ENCODE results near the gene SEMA5A. TPM values are rescaled to one million over a fixed set of nuclear protein-coding genes. Genes with fewer than 3 reads are reported as not detected.

The SEMA5A gene
- polyA plus RNA-seq, 1 donor from 2014 or later = 3.2 TPM

GRCh38 chr5:9124071-9124470 lies 421.8 kb downstream of the SEMA5A start:
- no peaks in the 10 kb centered on the region for H3F3A ChIP-seq (ENCODE audit: insufficient read depth, low read length, poor library complexity, severe bottlenecking)
- no peak overlapping the region for H3K4me2 ChIP-seq (ENCODE audit: low read length)
- TF ChIP-seq POLR2AphosphoS5 (IDR thresholded peaks at IDR 0.05) = no peak
- H3K27ac ChIP-seq (ENCODE audit: low read length) = no peak overlapping the region
- no peaks in the 10 kb centered on the region for H3K9me2 ChIP-seq (ENCODE audit: insufficient read depth, low read length)
- no peak overlapping the region for H2AFZ ChIP-seq (ENCODE audit: low read depth, low read length)
- no peaks in the 10 kb centered on the region for H3K36me3 ChIP-seq (ENCODE audit: insufficient read depth, low read length)
- no peaks in the 10 kb centered on the region for H3K79me2 ChIP-seq (replicated peaks; ENCODE audit: insufficient read depth, low read length)
- no peaks in the 10 kb centered on the region for H3K9me3 ChIP-seq (ENCODE audit: low read length)
- no peak overlapping the region for H3K9ac ChIP-seq (ENCODE audit: low read length)
- no peak overlapping the region for H3K4me3 ChIP-seq (ENCODE audit: low read length)
- H4K20me1 ChIP-seq (ENCODE audit: insufficient read depth) = no peaks in the 10 kb centered on the region
- H3K27me3 ChIP-seq (ENCODE audit: insufficient read depth, low read depth, low read length) = no peaks in the 10 kb centered on the region

DNA sequence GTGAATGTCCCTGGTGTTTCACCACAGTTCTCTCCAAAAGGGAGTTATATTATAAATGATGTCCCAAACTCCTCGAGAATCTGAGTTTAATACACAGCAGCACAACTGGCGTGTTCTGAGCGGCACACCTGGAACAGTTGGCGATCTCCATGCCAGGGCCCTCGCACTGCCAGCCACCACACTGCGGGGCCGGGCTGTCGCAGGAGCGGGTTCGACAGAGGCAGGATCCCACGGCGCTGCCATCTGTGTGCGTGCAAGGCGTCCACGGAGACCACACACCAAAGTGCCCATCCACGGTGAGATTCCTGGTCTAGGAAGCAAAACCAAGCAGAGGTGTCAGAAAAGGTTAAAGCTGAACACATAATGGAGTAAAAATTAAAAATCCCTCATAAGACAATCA lies 423.3 kb downstream of the SEMA5A start:
- no peaks in the 10 kb centered on the region for H3K9me2 ChIP-seq (ENCODE audit: insufficient read depth, low read length)
- no peak overlapping the region for H3K27ac ChIP-seq (ENCODE audit: low read length)
- H3K27me3 ChIP-seq (ENCODE audit: insufficient read depth, low read depth, low read length) = no peaks in the 10 kb centered on the region
- TF ChIP-seq MXI1 (conservative IDR thresholded peaks at IDR 0.05; ENCODE audit: poor library complexity, severe bottlenecking) (no peak), POLR2AphosphoS5 (IDR thresholded peaks at IDR 0.05) (no peak), RAD21 (conservative IDR thresholded peaks at IDR 0.05) (no peak), TAF1 (IDR thresholded peaks at IDR 0.05; ENCODE audit: low read depth) (no peak), EZH2 (IDR thresholded peaks at IDR 0.05; ENCODE audit: borderline replicate concordance, insufficient read depth, low read length, poor library complexity, severe bottlenecking) (no peak), CTCF (IDR thresholded peaks at IDR 0.05; ENCODE audit: poor library complexity, severe bottlenecking) (no peak), SMC3 (conservative IDR thresholded peaks at IDR 0.05; ENCODE audit: poor library complexity) (no peak), EP300 (conservative IDR thresholded peaks at IDR 0.05; ENCODE audit: poor library complexity, severe bottlenecking) (no peak)
- TF ChIP-seq, protein P1, sequence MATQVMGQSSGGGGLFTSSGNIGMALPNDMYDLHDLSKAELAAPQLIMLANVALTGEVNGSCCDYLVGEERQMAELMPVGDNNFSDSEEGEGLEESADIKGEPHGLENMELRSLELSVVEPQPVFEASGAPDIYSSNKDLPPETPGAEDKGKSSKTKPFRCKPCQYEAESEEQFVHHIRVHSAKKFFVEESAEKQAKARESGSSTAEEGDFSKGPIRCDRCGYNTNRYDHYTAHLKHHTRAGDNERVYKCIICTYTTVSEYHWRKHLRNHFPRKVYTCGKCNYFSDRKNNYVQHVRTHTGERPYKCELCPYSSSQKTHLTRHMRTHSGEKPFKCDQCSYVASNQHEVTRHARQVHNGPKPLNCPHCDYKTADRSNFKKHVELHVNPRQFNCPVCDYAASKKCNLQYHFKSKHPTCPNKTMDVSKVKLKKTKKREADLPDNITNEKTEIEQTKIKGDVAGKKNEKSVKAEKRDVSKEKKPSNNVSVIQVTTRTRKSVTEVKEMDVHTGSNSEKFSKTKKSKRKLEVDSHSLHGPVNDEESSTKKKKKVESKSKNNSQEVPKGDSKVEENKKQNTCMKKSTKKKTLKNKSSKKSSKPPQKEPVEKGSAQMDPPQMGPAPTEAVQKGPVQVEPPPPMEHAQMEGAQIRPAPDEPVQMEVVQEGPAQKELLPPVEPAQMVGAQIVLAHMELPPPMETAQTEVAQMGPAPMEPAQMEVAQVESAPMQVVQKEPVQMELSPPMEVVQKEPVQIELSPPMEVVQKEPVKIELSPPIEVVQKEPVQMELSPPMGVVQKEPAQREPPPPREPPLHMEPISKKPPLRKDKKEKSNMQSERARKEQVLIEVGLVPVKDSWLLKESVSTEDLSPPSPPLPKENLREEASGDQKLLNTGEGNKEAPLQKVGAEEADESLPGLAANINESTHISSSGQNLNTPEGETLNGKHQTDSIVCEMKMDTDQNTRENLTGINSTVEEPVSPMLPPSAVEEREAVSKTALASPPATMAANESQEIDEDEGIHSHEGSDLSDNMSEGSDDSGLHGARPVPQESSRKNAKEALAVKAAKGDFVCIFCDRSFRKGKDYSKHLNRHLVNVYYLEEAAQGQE (IDR thresholded peaks at IDR 0.05; ENCODE audit: borderline replicate concordance) = no peak
- no peak overlapping the region for H3K4me3 ChIP-seq (ENCODE audit: low read length)
- H4K20me1 ChIP-seq (ENCODE audit: insufficient read depth) = no peaks in the 10 kb centered on the region
- no peaks in the 10 kb centered on the region for H3K9me3 ChIP-seq (ENCODE audit: low read length)
- no peaks in the 10 kb centered on the region for H3F3A ChIP-seq (ENCODE audit: insufficient read depth, low read length, poor library complexity, severe bottlenecking)
- no peak overlapping the region for H2AFZ ChIP-seq (ENCODE audit: low read depth, low read length)
- H3K9ac ChIP-seq (ENCODE audit: low read length) = no peak overlapping the region
- no peak overlapping the region for H3K4me2 ChIP-seq (ENCODE audit: low read length)
- H3K36me3 ChIP-seq (ENCODE audit: insufficient read depth, low read length) = no peaks in the 10 kb centered on the region
- no peaks in the 10 kb centered on the region for H3K79me2 ChIP-seq (replicated peaks; ENCODE audit: insufficient read depth, low read length)

DNA sequence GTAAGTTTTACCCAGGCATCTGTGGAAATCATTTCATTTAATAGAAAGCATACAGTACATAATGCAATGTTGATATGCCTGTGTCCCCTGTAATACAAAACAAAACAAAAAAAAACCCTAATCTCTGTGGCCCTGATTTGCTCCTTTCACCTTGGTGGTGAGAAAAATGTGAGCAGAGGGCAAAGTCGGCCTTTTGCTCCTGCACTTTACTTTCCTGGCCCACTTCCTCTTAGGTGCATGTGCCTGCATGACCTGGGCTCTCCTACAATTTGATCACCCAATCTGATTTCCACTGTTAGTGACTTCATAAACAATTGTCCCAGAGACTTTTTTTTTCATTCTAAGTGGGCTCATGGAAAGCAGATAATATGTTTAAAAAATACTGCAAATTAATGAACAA lies 424.3 kb downstream of the SEMA5A start:
- Histone ChIP-seq H3K9me3 (ENCODE audit: low read length) (no peaks in the 10 kb centered on the region), H3K4me2 (ENCODE audit: low read length) (no peak overlapping the region), H3K4me3 (ENCODE audit: low read length) (no peak overlapping the region), H3K36me3 (ENCODE audit: insufficient read depth, low read length) (no peaks in the 10 kb centered on the region), H4K20me1 (ENCODE audit: insufficient read depth) (no peaks in the 10 kb centered on the region), H3F3A (ENCODE audit: insufficient read depth, low read length, poor library complexity, severe bottlenecking) (no peaks in the 10 kb centered on the region), H3K79me2 (replicated peaks; ENCODE audit: insufficient read depth, low read length) (no peaks in the 10 kb centered on the region), H3K27me3 (ENCODE audit: insufficient read depth, low read depth, low read length) (no peaks in the 10 kb centered on the region), H3K9me2 (ENCODE audit: insufficient read depth, low read length) (no peaks in the 10 kb centered on the region), H2AFZ (ENCODE audit: low read depth, low read length) (no peak overlapping the region), H3K27ac (ENCODE audit: low read length) (no peak overlapping the region), H3K9ac (ENCODE audit: low read length) (no peak overlapping the region)
- no peak for TF ChIP-seq EZH2 (IDR thresholded peaks at IDR 0.05; ENCODE audit: borderline replicate concordance, insufficient read depth, low read length, poor library complexity, severe bottlenecking)
- TF ChIP-seq TAF1 (IDR thresholded peaks at IDR 0.05; ENCODE audit: low read depth) = no peak
- TF ChIP-seq EP300 (conservative IDR thresholded peaks at IDR 0.05; ENCODE audit: poor library complexity, severe bottlenecking) = no peak
- TF ChIP-seq, protein P1 (IDR thresholded peaks at IDR 0.05; ENCODE audit: borderline replicate concordance) = no peak
- TF ChIP-seq POLR2AphosphoS5 (IDR thresholded peaks at IDR 0.05) = no peak
- no peak for TF ChIP-seq RAD21 (conservative IDR thresholded peaks at IDR 0.05)
- no peak for TF ChIP-seq CTCF (IDR thresholded peaks at IDR 0.05; ENCODE audit: poor library complexity, severe bottlenecking)
- no peak for TF ChIP-seq MXI1 (conservative IDR thresholded peaks at IDR 0.05; ENCODE audit: poor library complexity, severe bottlenecking)
- TF ChIP-seq SMC3 (conservative IDR thresholded peaks at IDR 0.05; ENCODE audit: poor library complexity) = no peak
